GM21737 (cell line): ENCODE measurements around the gene EVL.
"Not testable (repeated sequence)": the region's sequence is repeated elsewhere in the genome, so short reads cannot be mapped to it uniquely, and the experiment has no call there.

Experiments used
- ATAC-seq: cut with Tn5 transposase; IDR thresholded peaks from one replicate; pipeline ENCODE4 v1.9.1; 2021; ENCODE audit warnings: mild to moderate bottlenecking, moderate library complexity; ENCODE audit not compliant: unreplicated experiment

Gene EVL

DNA sequence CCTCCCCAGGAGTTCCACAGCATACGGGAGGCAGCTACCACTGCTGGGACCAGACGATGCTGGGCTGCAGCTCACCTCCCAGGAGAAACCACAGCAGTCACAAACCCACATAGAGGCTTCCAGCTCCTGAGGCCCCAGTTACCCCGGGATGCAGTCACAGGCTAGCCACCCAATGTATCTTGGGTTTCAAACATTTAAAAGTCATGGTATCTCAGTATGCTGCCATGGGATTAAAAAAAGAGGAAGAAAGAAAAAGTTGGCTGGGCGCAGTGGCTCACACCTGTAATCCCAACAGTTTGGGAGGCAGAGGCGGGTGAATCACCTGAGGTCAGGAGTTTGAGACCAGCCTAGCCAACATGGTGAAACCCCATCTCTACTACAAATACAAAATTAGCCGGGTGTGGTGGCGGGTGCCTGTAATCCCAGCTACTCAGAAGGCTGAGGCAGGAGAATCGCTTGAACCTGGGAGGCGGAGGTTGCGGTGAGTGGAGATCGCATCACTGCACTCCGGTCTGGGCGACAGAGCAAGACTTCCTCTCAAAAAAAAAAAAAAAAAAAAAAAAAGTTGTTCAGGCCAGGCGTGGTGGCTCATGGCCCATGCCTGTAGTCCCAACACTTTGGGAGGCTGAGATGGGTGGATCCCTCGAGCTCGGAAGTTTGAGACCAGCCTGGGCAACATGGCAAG is 92.5 kb downstream of the EVL start:
- ATAC-seq, result not testable (repeated sequence)

DNA sequence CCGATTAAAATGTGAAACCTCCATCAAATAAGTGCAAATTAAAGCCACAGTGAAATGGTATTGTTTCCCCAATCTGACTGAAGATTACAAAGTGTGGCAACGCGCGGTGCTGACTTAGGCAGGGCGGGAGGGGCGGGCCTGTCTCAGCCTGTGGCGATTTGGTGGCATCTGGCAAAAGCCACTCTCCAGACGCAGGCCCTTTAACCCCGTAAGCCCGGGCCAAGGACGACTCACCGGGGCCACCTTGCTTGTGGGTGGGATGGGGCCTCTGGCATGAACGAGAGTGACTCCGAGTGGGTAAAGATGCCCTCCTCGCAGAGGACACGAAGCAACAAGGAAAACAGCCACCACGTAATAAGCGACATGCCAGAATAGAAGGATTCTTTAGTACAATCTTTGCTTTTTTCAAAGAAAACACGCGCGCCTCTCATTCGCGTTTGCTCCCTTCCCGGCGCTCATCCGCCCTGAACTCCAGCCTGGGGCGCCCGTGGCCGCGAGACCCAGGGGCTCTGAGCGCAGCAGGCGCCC is 93.4 kb downstream of the EVL start:
- no peak for ATAC-seq

DNA sequence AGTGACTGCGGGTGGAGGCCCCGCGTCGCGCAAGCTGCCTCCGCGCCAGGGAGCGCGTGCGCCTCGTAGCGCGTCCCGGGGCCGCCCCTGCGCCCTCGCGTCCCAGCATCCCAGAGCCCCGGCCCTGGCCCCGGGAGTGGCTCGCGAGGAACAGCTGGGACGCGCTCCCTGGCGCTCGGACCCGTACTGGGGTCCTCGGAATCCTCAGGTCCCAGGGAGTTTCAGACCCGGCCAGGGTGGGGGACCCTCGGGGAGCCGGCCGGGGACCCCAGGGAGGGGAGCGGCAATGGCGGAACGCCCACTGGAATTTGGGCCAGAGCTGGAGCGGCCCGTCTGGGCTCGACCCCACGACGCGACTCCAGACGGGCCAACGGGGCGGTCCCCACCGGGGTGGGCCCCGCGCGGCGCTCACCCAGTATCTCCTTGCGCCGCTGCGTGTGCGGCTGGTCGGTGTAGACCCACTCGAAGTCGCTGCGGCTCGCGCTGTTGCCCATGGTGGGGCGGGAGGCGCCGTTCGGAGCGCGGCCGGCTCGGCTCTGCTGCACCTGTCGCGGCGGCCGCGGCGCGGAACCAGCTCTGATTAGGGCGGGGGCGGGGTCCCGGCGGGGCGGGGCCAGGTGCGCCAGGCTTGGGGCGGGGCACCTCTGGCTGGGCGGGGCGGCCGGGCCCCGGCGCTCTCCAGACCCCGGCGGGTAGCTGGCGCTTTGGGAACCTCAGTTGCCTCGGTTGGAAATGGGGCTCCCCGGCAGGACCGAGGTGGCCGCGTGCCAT is 94.1 kb downstream of the EVL start, which contains the start of gene DEGS2:
Gene DEGS2 (minus strand): TSS at position 552 of the 771 bp plus-strand sequence. CDS start 58 bp downstream, at position 494.
- ATAC-seq, result peak; percentile 56

DNA sequence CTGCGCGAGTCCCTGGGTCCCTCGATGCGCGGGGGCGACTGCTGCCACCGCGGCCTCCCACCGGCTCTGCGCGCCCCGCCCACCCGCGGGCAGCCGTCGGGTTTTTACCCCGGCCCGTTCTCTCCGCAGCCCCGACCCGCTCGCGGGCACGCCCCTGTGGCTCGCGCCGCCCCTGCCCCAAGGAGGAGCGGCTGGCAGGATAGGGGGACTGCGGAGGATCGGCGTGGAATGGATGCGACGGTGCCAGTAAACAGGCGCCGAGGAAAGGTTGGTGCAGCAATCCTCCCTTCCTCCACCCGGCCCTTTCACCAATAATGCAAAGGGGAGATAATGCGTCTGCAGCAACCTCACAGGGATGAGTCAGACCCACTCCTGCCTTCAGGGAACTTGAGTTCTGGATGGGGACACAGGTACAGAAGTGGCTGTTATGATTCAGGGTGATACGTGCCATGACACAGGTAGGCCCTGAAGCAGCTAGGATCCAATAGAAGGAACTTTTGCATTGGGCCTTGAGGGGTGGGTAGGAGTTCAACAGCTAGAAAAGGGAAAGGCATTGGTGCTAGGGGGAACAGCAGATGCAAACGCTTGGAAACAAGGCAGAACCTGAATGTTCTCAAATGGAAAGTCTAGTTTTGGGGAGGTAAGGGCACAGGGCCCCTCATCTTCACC is 94.8 kb downstream of the EVL start:
- ATAC-seq, result no peak

DNA sequence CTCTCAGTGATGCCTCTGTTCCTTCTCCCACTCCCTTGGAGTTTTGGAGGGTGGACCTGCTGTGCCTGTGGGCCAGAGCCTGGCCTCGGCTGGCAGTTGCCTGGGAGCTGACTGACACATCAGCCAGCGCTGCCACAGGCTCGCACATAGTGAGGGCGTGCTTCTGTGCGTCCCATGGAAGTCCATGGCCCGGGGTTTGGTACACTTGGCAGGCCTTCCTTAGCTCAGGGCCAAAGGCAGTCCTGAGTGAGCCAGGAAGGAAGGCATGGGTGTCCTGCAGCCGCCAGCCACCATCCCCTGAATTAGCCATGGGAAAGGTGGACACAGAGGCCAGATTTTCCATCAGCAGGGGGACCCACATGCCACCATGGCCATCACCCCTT is 95.3 kb downstream of the EVL start:
- no peak for ATAC-seq

DNA sequence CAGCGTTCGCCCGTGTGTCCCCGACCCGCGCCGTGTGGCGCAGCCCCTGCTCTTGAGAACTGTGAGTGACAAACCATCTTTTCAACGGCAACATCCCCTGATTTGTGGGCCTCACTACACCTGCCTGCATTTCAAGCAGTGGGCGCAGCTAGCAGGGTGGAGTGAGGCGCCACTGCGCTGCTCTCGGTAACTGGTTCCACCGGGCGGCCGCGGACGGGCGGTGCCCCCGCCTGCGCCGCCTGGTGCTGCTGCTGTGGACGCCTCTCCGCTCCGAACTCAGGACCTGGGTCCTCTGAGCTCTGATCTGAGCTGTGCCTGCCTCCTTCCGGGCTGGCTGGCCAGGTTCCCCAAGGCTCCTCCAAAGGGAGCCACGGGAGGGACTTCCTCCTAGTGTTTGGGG is 100.2 kb downstream of the EVL start:
- no peak for ATAC-seq

DNA sequence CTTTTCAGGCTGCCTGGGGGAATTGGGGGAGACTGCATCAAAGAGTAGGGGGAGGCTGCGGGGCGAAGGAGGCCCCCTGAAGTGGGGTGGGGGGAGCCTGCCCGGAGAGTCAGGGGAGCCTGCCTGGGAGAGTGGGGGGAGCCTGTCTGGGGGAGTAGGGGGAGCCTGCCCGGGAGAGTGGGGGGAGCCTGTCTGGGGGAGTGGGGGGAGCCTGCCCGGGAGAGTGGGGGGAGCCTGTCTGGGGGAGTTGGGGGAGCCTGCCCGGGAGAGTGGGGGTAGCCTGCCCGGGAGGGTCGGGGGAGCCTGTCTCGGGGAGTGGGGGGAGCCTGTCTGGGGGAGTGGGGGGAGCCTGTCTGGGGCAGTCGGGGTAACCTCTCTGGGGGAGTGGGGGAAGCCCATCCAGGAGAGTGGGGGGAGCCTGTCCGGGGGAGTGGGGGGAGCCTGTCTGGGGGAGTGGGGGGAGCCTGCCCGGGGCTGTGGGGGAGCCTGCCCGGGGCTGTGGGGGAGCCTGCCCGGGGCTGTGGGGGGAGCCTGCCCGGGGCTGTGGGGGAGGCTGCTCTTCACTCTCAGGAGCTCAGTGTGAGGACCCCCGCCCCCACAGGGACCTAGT is 100.7 kb downstream of the EVL start:
- ATAC-seq, result no peak

DNA sequence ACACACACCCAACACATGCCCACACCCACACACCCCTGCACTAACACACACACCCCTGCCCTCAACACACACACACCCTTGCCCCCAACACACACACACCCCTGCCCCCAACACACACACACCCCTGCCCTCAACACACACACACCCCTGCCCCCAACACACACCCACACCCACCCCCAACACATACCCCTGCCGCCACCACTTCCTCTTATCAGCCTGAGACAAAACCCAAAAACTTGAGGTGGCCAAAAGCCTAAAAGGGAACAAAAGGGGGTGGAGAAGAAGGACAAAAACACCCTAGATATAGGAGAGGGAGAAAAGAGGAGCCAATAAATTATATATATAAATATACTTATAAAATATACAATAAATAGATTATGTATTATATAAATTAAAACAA is 103.3 kb downstream of the EVL start:
- ATAC-seq, result no peak

DNA sequence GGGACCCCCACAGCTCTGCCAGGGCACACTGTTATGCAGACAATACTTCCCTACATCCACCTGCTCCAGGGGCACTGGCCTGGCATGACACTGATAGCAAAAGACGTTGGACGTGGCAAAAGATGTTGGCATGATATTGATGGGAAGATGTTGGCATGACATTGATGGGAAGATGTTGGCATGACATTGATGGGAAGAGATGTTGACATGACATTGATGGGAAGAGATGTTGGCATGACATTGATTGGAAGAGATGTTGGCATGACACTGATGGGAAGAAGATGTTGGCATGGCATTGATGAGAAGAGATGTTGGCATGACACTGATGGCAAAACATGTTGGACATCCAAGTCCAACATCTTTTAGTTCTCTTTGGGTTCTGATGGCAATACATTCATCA is 105.7 kb downstream of the EVL start:
- no peak for ATAC-seq

DNA sequence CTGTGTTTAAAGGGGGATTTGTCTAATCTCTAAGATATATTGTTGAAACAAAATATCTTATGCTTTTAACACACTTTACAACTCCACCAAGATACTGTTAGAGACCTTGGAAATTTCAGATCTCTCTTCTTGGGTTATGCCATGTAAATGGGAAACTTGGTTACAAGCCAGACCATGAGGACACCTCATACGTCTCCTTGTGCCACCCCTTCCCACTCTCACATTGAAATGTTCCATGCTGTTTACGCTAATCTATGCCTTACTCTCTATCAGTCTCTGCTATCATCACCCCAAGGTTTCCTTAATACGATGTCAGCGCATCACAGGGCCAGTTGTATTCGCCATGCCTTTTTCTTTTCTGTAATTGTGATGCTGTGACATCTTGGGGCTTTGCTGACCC is 107.6 kb downstream of the EVL start:
- no peak for ATAC-seq

DNA sequence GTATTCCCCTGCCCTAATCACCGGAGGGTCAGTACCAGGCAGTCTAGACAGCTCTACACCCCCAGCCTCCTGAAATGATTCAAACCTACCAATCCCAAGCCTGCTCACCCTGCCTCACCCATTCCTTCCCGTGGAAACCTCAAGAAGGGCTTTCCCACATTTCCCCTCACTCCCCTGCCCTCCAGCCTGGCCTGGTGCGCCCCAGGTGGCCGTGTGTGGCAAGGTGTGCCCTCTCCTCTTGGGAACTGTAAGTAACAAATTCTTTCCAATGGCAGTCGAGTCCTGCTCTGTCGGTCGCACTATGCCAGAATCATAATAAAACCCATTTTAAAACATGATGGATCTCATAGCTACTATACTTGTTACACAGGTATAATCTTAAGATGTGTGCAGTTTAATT is 108.1 kb downstream of the EVL start:
- no peak for ATAC-seq

DNA sequence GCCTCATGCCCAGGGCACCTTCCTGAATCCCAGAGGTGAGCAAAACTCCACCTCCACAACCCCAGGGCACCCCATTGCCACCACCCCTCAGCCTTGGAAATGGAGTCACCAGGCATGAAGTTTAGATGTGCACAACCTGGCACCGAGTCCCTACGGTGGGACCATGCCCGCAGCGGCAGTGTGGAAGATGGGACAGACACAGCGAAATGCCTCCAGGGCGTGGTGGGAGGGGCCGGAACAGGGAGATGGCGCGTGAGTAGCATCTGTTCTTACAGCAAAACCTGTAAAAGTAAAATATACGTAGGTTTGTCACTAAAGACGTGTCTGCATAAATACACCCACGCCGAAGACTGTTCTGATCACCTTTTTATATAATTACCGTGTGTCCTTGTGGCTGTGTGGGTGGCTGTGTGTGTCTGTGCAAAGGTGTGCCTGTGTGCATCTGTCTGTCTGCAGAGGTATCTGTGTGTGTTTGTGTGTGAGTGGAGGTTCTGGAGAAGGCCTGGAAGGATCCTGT is 111.6 kb downstream of the EVL start:
- no peak for ATAC-seq

DNA sequence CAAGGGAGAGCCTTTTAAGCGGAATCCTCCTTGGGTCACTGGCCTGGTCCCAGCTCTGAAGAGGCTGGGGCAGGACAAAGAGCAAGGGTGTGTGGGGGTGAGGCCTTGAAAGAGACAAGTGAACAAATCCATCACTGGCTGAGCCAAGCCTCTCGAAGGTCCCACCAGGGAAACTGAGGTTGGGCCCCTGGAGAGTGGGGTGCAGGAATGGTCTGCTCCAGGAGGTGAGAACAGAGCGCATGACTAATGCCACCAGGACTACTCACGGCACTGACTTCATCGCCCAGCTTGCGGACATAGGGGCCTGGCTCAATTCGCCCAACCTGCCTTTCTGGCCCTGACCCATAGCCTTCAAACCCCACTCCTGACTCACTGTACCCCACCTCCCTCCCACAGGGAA is 113.5 kb downstream of the EVL start:
- no peak for ATAC-seq

DNA sequence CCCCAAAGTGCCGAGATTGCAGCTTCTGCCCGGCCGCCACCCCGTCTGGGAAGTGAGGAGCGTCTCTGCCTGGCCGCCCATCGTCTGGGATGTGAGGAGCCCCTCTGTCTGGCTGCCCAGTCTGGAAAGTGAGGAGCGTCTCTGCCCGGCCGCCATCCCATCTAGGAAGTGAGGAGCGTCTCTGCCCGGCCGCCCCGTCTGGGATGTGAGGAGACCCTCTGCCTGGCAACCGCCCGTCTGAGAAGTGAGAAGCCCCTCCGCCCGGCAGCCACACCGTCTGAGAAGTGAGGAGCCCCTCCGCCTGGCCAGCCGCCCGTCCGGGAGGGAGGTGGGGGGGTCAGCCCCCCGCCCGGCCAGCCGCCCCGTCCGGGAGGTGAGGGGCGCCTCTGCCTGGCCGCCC is 115.4 kb downstream of the EVL start:
- ATAC-seq, result not testable (repeated sequence)

DNA sequence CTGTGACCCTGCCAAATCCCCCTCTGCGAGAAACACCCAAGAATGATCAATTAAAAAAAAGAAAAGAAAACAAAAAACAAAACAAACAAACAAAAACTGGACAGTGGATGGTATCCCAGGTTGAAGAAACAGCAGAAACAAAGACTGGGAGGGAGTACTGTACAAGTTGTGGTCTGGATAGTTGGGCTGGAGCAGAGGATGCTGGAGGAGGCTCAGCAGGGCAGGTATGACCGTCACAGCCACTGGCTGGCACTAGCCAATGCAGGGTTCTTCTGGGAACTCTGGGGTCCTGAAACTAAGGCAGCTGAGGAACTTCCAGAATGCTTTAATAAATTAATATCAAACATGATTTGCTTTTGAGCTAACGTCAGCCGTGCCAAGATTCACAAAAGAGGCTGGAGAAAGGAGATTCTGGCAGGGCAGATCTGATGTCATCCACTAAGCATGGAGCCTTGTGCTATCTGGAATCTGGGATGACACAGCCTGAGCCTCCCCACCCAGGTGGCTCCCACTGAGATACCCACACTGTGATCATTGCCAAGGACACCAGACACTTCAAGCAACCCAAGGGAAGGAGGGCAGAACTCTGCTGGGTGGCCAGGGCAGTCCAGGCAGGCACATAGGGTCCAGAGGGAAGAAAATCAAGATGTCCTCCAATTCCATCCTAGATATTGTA is 116.8 kb downstream of the EVL start:
- not testable (repeated sequence) for ATAC-seq

DNA sequence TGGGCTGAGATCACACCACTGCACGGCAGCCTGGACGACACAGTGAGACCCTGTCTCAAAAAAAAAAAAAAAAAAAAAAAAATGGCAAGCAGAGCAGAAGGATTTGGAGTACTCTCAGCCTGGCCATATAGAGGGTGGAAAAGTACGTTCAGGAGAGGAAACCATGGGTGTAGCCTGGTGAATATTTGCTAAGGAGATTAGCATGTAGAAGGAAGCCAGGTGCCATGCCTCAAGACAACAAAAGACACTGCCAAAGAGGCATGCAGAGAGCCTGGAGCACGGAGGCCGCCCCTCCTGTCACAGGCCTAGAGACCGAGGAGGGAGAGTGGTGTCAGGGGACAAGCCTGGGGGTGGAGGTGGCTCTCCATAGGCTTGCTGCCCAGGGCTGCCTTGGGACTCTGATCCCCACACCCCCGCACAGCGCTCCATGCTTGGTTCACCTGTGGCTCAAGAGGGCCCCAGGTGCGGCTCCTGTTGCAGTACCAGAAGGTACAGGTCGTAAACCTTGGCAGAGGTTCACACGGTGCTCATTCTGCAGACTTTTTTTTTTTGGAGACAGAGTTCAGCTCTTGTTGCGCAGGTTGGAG is 122.1 kb downstream of the EVL start:
- no peak for ATAC-seq

DNA sequence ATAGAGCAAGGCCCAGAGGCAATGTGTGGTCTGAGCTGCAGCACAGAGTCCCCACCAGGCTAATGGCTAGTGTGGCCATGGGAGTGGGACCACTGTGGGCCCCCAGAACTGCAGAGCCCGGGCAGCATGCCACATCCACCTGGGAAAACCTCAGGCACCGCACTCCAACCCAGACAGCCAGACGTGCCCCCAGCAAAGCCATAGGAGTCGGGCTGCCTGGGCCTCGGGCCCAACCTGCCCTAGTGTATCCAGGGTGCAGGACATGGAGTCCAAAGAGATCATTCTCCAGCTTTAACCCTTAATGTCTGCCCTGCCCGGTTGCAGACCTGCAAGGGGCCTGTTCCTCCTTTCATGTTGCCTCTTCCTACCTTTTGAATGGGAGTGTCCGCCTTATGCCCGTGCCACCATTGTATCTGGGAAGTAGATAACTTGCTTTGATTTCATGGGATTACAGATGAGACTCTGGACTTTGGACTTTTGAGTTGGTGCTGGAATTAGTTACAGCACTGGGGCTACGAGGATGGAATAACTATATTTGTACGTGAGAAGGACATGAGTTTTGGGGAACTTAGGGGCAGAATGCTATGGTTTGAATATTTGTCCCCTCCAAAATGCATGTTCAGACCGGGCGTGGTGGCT is 123.3 kb downstream of the EVL start:
- ATAC-seq, result no peak

DNA sequence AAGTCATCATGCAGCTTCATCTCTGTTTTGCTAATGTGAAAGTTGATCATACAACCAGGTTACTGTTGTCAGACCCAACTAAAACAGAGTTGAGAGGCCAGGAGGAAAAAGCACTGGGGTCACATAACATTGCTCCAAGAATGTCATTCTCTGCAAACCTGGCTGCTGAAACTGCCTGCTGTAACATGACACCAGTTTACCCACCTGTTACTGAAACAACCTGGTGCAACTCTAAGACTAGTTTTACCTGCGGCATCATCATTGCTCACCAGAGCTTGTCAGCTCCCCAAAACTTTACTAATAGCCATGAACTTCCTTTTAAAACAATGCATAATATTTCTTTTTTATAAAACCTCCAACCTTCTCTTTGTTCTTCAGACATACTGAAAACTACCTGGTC is 124.9 kb downstream of the EVL start:
- no peak for ATAC-seq

DNA sequence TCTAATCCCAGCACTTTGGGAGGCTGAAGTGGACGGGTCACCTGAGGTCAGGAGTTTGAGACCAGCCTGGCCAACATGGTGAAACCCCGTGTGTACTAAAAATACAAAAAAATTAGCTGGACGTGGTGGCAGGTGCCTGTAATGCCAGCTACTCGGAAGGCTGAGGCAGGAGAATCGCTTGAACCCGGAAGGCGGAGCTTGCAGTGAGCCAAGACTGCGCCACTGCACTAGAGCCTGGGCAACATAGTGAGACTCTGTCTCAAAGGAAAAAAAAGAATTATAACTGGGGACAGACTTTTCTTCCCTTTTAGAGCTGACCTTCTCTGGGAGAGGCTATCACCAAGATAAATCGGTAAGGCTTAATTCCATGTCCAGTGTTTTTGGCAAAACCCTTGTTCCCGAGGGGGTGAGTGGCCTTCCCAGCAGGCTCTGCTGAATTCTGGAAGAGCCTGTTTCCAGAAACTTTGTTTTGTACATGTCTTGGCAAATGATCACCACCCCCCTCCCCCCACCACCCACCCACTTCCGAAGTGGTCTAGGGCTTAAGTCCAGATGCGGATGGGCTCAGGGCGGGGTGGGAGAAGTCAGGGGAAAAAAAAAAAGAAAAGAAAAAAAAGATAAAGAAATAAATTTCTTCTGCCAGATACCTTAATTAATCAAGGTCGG is 126.5 kb downstream of the EVL start:
- ATAC-seq, result no peak
